T-helper 1 cell treated with Interleukin-12 subunit alpha and Interleukin-12 subunit beta and Interleukin-4 antibody, amounts not matched to agents 30 μg/mL and 1 μg/mL, for 36 hours (primary cell): ENCODE results near the gene KIF25.

Experiments used
- H3K27ac Mint-ChIP-seq: one replicate; pipeline ENCODE4 v1.8.0; 2021; ENCODE audit warnings: mild to moderate bottlenecking, mixed read lengths
- H3K27me3 Mint-ChIP-seq: one replicate; pipeline ENCODE4 v1.8.0; 2021; ENCODE audit warnings: low read depth, mixed read lengths
- H3K36me3 Mint-ChIP-seq: one replicate; pipeline ENCODE4 v1.8.0; 2021; ENCODE audit warnings: low read depth, mixed read lengths
- H3K4me1 Mint-ChIP-seq: one replicate; pipeline ENCODE4 v1.8.0; 2021; ENCODE audit warnings: low read depth, mixed read lengths
- H3K4me3 Mint-ChIP-seq: one replicate; pipeline ENCODE4 v1.8.0; 2021; ENCODE audit warnings: mild to moderate bottlenecking, moderate library complexity, mixed read lengths
- H3K9me3 Mint-ChIP-seq: one replicate; pipeline ENCODE4 v1.8.0; 2021; ENCODE audit warnings: mixed read lengths

Gene KIF25

DNA sequence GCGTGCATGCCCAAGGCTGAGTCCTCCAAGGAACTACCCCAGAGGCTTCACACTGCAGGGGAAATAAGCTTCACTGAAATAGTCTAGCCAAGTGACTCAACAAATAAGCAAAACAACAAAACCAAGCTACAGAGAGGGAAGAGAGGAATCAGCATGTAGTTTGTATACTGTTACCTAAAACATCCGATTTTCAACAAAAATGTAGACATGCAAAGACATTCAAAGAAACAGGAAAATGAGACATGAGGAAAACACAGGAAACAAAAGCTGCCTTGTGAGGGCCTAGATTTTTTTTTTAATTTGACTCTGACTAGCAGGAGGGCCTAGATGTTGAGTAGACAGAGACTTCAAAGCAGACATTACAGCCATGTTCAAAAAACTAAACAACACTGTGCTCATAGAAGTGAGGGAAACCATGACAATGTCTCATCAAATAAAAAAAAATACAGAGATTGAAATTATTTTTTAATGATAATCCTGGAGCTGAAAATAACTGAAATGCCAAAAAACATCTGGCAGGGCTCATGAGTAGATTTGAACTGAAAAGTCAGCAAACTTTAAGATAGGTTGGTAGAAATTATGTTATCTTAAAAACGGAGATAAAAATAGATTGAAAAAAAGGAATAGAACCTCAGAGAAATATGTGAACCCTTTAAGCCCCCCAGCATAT, 16.4 kb upstream of the KIF25 start:
- Mint-ChIP-seq H3K4me1 (peaks cover 2% of the 10 kb centered on the region), H3K27me3 (peaks cover 7% of the 10 kb centered on the region), H3K27ac (no peak overlapping the region), H3K4me3 (no peak overlapping the region), H3K9me3 (no peaks in the 10 kb centered on the region), H3K36me3 (no peaks in the 10 kb centered on the region)

DNA sequence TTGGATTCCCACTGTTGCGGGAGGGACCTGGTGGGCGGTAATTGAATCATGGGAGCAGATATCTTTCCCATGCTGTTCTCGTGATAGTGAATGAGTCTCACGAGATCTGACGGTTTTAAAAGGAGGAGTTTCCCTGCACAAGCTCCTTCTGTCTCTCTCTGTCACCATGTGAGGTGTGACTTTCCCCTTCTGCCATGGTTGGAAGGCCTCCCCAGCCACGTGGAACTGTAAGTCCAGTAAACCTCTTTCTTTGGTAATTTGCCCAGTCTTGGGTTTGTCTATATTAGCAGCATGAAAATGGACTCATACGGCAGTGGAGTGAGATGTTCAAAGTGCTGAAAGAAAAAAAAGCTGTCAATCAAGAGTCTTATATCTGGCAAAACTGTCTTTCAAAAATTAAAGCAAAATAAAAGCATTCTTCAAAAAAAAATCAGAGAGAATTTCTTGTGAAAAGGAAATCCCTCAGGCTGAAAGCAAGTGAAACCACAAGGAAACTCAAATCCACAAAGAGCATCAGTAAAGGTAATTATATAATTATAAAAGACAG, 15.5 kb upstream of the KIF25 start:
- H3K27ac Mint-ChIP-seq, result no peak overlapping the region
- peaks cover 7% of the 10 kb centered on the region for H3K27me3 Mint-ChIP-seq
- no peak overlapping the region for H3K4me3 Mint-ChIP-seq
- H3K4me1 Mint-ChIP-seq, result peaks cover 2% of the 10 kb centered on the region
- no peaks in the 10 kb centered on the region for H3K36me3 Mint-ChIP-seq
- H3K9me3 Mint-ChIP-seq, result no peaks in the 10 kb centered on the region

DNA sequence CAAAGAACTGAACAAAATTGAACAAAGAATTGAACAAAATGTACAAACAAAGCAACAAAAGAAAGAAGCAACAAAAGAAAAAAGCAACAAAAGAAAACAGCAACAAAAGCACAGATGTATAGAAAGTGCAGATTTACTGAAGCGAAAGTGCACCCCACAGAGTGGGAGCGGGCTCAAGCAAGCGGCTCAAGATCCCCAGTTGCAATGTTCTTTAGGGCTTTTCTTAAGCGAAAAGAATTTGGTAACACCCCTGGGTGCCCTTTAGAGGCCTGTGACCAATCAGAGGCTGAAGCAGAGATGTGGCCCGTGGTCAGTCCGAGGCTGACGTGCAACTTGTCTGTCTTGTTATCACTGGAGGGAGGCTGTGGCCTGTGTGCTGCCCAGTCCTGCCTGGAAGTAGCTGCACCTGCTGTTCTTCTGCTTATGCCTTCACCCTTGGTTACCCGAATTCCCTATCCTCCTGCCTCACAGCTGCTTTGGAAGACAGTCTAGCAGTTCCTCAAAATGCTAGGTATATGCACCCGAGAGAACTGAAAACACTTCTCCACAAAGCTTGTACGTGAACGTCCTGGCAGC, 13.2 kb upstream of the KIF25 start:
- Mint-ChIP-seq H3K4me3 (no peak overlapping the region), H3K27ac (no peak overlapping the region), H3K9me3 (no peaks in the 10 kb centered on the region), H3K4me1 (peaks cover 2% of the 10 kb centered on the region), H3K36me3 (no peaks in the 10 kb centered on the region), H3K27me3 (peaks cover 7% of the 10 kb centered on the region)

DNA sequence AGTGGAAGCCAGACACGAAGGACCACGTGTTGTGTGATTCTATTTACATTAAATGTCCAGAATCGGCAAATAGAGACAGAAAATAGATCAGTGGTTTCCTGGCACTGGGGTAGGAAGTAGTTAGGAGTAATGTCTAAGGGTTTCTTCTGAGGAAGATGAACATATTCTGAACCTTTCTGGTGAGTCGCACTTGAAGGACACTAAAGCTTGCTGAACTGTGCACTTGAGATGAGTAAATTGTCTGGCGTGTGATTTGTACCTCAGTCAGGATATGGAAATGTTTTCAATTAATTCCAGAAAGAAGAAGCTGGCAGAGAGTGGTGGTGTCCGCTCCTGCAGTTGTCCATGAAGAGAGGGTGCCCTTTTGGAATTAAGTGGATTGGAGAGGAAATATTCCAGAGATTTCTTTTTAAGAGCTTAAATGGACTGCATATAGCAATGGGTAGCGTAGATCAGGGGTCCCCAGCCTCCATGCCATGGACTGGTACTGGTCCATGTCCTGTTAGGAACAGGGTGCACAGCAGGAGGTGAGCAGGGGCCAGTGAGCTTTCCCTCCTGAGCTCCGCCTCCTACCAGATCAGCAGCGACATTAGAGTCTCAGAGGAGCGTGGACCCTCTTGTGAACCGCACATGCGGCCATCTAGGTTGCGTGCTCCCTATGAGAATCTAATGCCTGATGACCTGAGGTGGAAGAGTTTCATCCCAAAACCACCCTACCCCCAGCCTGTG, 12.4 kb upstream of the KIF25 start:
- H3K36me3 Mint-ChIP-seq, result no peaks in the 10 kb centered on the region
- H3K4me3 Mint-ChIP-seq, result no peak overlapping the region
- H3K27ac Mint-ChIP-seq, result no peak overlapping the region
- H3K4me1 Mint-ChIP-seq, result peaks cover 2% of the 10 kb centered on the region
- H3K27me3 Mint-ChIP-seq, result peaks cover 7% of the 10 kb centered on the region
- H3K9me3 Mint-ChIP-seq, result no peaks in the 10 kb centered on the region

DNA sequence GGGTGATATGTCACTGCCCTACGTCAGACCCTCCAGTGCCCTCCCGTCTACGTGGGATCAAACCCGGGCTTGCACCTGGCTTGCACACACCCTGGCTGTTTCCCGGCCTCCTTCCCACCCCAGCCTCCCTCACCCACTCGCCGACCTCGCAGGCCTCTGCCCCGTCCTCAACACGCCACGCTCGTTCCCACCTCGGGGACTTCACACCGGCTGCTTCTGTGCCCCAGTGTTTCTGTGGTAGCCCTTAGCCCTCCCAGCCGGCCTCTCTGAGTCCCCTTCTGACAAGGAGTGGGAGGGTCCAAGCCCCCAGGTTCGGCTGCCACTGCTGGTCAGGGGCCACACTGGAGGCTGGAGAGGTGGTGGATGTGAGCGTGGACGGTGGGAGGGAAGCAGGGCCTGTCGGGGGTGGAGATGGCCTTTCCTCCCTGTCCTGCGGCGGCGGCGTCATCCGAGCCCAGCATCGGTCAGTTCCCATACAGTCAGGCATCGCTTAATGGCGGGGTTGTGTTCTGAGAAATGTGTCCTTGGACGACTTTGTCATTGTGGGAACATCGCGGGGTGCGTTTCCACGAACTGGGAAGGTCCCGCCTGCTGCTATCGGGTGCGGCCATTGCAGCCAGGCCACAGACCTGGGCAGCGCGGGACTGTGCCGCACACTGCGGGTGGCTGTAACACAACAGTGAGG, 11.4 kb upstream of the KIF25 start:
- H3K4me1 Mint-ChIP-seq, result no peaks in the 10 kb centered on the region

DNA sequence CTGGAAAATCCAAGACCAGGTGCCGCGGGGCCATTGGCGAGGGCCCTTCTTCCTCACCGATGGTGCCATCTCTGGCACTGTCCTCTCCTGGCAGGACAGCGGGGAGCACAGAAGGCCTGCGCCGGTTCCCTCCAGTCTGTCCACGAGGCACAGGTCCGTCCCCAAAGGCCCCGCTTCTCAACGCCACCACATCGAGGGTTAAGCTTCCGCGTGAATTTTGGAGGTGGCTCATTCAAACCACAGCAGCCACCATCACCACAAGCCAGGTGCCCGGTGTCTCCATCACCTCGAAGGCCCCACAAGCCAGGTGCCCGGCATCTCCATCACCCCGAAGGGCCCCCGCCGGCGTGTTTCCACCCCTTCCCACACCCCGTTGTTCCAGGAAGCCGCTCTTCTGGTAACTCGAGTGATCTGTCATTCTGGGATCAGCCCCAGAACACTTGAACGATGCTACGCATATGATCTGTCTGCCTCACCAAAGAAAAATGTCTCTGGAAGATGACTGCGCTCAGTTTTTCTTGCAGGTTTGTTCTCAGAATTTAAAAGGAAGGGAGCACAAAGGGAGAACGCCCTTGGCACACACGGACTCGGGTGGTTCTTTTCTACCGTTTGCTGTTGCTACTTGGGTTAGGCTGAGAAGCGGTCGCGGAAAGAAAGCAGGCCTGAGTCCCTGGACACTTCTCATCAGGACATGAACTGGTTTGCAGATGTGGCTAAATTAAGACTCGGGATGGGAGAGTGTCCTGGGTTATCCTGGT, 9.9 kb upstream of the KIF25 start:
- Mint-ChIP-seq H3K9me3 (no peaks in the 10 kb centered on the region), H3K27me3 (no peaks in the 10 kb centered on the region), H3K4me3 (no peak overlapping the region), H3K36me3 (no peaks in the 10 kb centered on the region), H3K27ac (no peak overlapping the region), H3K4me1 (no peaks in the 10 kb centered on the region)

More for the DNA sequence above, 11.4 kb upstream of the KIF25 start:
- Mint-ChIP-seq H3K9me3 (no peaks in the 10 kb centered on the region), H3K4me3 (no peak overlapping the region), H3K27ac (no peak overlapping the region), H3K36me3 (no peaks in the 10 kb centered on the region), H3K27me3 (peaks cover 4% of the 10 kb centered on the region)

DNA sequence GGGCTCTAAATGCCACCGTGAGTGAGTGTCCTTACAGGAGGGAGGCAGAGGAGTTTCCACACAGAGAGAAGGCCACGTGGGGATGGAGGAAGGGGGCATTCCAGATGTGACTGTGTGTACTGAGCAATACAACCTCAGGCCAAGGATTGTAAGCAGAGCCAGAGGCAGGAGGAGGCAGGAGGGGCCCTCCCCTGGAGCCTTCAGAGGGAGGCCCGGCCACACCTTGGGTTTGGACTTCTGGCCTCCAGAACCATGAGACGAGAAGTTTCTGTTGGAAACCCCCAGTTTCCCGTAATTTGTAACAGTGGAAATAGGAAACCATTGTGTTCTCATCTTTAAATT, 9.3 kb upstream of the KIF25 start:
- Mint-ChIP-seq H3K4me3 (no peak overlapping the region), H3K36me3 (no peaks in the 10 kb centered on the region), H3K27ac (no peak overlapping the region), H3K9me3 (no peaks in the 10 kb centered on the region), H3K27me3 (no peaks in the 10 kb centered on the region), H3K4me1 (no peaks in the 10 kb centered on the region)

DNA sequence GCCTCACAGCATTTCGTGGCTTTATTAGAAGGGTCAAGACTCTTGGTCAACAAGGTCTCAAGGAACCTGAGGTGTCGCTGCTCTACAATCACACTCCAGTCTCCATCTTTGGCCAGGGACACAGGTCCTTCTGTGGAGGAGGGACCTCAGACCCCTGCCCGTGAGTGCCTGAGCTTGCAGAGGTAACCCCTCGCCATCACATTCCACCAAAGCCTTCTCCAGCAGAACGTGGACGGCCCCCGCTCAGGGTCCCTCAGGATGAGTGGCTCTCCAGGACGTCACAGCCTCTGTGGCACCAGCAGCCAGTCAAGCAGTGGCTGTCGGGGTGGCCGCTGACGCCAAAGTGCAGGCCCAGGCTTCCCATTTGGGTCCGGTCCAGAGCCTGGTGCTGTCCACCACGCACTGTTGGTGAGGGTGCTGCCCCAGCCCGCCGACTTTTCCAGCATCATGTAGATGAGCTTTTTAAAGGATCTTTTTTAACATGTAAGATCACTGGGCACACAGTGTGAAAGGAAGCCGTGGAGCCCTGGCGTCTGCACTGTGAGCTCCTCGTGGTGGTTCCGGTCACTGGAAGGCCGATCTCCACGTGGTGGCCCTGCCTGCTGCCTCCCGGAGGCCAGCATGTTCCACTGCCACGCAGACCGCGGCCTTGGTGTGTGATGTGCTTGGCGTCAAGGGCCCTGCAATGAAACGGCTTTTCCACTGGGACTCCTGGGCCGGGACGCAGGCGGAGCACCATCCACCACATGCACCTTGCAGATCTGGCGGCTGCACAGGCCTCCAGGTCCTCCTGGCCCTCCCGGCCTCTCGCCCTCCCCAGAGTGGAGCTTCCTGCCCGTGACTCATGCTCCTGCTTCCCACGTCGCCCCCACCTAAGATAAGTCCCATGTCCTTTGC, 8.3 kb upstream of the KIF25 start:
- Mint-ChIP-seq H3K4me3 (no peak overlapping the region), H3K27me3 (no peaks in the 10 kb centered on the region), H3K27ac (no peak overlapping the region), H3K9me3 (no peaks in the 10 kb centered on the region), H3K36me3 (no peaks in the 10 kb centered on the region), H3K4me1 (no peaks in the 10 kb centered on the region)

DNA sequence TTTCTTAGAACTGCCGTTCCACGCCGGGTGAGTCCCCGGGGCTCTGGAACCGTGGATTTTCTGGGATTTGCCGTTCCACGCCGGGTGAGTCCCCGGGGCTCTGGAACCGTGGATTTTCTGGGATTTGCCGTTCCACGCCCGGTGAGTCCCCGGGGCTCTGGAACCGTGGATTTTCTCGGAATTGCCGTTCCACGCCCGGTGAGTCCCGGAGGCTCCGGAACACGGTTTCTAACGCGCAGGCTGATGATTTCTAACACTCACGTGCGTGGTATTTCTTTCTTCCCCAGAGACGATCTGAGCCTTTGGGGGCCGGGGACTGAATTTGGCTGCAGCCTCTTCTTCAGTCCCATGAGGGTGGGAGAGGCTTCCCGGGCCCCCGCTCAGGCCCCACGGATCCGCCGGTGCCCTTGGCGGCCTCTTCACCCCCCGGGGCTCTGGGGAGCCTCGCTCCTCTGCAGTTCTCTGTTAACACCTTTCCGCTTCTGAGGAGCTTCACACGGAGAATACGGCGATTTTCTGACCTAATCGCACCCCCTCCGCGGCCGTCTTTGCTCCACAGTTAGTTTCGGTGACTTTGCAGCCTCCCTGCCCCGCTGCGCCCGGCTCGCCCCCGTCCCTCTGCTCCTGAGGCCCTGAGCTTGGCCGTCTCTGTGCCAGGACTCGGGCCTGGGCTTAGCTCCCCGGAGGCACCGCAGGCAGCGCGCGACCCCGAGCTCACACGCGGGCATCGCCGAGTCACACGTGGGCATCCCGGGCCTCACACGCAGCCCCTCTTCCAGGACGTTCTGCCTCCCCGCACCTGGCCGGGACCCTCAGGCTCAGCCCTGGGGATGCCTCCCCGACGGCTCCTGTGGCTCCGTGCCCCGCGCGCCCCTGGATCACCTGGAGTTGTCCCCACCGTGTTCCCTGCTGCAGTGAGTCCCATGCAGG, 7.2 kb upstream of the KIF25 start:
- Mint-ChIP-seq H3K4me1 (no peaks in the 10 kb centered on the region), H3K27me3 (no peaks in the 10 kb centered on the region), H3K36me3 (no peaks in the 10 kb centered on the region), H3K27ac (no peak overlapping the region), H3K9me3 (no peaks in the 10 kb centered on the region), H3K4me3 (no peak overlapping the region)

DNA sequence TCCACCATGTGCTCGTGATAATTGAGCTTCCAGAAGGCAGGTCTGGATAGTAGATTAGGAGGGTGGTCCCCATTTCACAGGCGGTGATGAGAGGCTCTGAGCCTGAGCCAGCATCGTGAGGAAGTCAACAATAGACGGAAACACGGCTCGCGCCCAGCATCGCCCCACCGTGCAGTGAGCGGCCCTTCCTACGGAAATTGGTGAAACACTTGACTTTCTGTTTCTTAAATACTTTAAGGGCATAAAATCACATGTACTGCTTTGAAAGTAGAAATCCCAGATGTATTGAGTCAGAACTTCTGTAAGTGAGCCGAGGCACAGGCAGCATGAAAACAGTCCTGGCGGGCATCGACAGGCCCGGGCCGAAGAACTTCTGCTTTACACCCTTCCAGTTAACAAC, 4.3 kb upstream of the KIF25 start:
- Mint-ChIP-seq H3K4me3 (no peak overlapping the region), H3K9me3 (no peaks in the 10 kb centered on the region), H3K4me1 (no peaks in the 10 kb centered on the region), H3K27ac (no peak overlapping the region), H3K36me3 (no peaks in the 10 kb centered on the region), H3K27me3 (no peaks in the 10 kb centered on the region)

DNA sequence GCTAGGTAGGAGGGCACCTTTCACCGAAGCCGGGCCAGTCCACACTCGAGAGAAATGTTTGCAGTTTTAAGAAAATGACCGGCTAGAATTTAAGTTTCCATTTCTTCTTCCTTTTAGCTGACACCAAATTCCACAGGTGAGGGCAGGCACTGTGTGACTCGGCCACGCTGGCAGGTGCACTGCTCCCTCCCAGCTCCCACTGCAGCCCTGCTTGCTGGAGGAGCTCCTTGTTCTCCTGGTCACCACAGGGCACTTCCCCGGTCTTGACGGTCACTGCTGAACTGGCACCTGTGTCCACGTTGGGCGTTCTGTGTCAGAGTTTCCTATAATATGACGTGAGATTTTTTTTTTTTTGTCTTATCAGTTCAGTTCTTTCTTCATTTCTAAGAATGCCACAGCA, 3.6 kb upstream of the KIF25 start:
- Mint-ChIP-seq H3K4me1 (no peaks in the 10 kb centered on the region), H3K9me3 (no peaks in the 10 kb centered on the region)

DNA sequence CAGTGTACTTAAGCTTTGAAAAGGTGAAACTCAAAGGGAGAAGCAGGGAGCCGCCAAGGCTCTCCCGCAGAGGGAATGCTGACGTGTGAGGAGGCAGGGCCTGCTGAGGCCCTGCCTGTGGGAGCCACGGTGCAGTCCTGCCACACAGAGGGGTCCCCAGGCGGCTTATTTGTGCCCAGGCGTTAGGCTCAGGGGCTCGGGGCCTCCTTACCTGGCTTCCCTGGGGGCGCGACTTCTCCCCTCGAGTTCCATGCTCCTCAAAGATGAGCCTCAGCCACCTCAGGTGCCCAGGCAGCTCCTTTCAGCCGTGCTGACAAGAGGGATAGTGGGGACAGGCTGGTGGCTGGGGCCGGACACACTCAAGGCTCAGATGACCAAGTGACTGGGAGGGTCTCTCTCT, 2.2 kb upstream of the KIF25 start:
- Mint-ChIP-seq H3K27ac (no peak overlapping the region), H3K36me3 (no peaks in the 10 kb centered on the region), H3K9me3 (no peaks in the 10 kb centered on the region), H3K4me3 (no peak overlapping the region), H3K4me1 (no peaks in the 10 kb centered on the region), H3K27me3 (no peaks in the 10 kb centered on the region)

More for the DNA sequence above, 3.6 kb upstream of the KIF25 start:
- no peaks in the 10 kb centered on the region for H3K27me3 Mint-ChIP-seq
- H3K36me3 Mint-ChIP-seq, result no peaks in the 10 kb centered on the region
- H3K27ac Mint-ChIP-seq, result no peak overlapping the region
- H3K4me3 Mint-ChIP-seq, result no peak overlapping the region

DNA sequence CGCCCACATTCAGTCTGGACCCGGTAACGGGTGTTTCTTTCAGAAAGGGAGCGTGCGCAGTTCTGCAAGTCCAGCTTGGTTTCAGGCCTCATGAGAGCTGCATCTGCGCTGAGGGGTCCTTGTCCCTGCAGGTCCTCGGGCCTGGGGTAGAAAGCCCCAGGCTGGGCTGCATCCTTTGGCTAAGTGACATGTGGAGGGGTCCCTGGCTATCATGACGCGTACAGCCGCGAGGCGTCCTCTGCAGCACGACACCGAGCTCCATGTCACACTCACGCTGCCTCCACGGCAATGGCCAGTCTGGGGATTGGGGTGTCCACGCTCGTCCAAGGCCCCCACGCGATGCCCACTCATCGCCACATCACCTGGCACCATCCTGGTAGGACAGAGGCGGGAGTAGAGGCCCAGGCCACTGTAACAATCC, 1.7 kb upstream of the KIF25 start:
- Mint-ChIP-seq H3K27me3 (no peaks in the 10 kb centered on the region), H3K9me3 (no peaks in the 10 kb centered on the region), H3K36me3 (no peaks in the 10 kb centered on the region), H3K4me1 (no peaks in the 10 kb centered on the region), H3K4me3 (no peak overlapping the region), H3K27ac (no peak overlapping the region)
